ENCODE data around the gene LEFTY1. TPM values are rescaled to one million over a fixed set of nuclear protein-coding genes. Genes with fewer than 3 reads are reported as not detected.

Gene LEFTY1, protein sequence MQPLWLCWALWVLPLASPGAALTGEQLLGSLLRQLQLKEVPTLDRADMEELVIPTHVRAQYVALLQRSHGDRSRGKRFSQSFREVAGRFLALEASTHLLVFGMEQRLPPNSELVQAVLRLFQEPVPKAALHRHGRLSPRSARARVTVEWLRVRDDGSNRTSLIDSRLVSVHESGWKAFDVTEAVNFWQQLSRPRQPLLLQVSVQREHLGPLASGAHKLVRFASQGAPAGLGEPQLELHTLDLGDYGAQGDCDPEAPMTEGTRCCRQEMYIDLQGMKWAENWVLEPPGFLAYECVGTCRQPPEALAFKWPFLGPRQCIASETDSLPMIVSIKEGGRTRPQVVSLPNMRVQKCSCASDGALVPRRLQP
- 0.26 TPM in 1 of 2 replicates, not detected in the other for total RNA-seq
- polyA plus RNA-seq = not detected in 2 replicates
- not detected in 2 replicates for polyA plus RNA-seq (2012)
- polyA minus RNA-seq (ENCODE audit: low replicate concordance) = not detected in 2 replicates

DNA sequence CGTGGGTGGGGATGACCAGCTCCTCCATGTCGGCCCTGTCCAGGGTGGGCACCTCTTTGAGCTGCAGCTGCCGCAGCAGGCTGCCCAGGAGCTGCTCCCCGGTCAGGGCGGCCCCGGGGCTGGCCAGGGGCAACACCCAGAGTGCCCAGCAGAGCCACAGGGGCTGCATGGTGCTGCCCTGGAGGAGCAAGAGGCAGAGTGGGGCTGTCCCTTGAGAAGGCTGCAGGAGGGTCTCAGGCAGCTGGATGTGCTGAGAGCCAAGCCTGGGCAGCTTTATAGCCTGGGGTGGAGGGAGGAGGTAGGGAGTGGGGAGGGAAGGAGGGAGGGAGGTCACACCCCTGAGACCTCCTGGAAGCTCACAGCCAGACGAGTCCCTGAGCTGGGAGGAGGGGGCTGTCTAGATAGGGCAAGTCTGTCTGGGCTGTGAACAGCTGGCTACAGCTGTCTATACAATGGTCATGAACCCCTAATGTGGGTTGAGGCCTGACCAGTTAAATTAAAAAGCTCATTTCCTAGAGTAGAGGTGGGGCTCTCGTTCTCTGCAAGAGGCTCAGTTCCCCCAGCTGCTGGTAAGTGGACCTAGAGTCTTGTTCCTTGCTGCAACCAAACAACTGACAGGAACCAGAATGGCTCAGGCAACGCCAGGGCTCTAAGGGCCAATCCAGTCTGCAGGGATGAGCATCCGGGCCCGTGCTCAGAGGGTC is at the start of gene LEFTY1:
Gene LEFTY1 (minus strand): TSS at position 249 of the 704 bp plus-strand sequence. CDS start 80 bp downstream, at position 169.
- Histone ChIP-seq H3K79me2 (ENCODE audit: control insufficient read depth, insufficient read depth, low read length) (no peaks in the 10 kb centered on the region), H3K4me3 (replicated peaks in 1 of 4; ENCODE audit: control extremely low read depth in 1 of 4, insufficient read depth in 1 of 4, low read depth in 3 of 4, low read length in 4 of 4) (no peak within 1 kb of the TSS), H3K4me2 (ENCODE audit: extremely low read depth, insufficient read depth, low read length) (no peak within 1 kb of the TSS), H4K20me1 (ENCODE audit: control insufficient read depth, extremely low read depth, insufficient read depth, low read length) (no peaks in the 10 kb centered on the region), H3K9ac (ENCODE audit: insufficient read depth, low read length) (no peak within 1 kb of the TSS), H3K4me1 (ENCODE audit: control insufficient read depth, extremely low read depth, insufficient read depth, low read length) (peaks cover 3% of the 10 kb centered on the region), H3K9me3 (ENCODE audit: control insufficient read depth, insufficient read depth, low read depth, low read length) (no peaks in the 10 kb centered on the region), H3K36me3 (ENCODE audit: control insufficient read depth, insufficient read depth, low read length) (no peaks in the 10 kb centered on the region), H3K27ac (ENCODE audit: insufficient read depth, low read length) (no peak within 1 kb of the TSS), H3K27me3 (ENCODE audit: control insufficient read depth, insufficient read depth, low read length) (no peaks in the 10 kb centered on the region), H2AFZ (ENCODE audit: low read length) (no peak within 1 kb of the TSS)
- TF ChIP-seq, protein P1, sequence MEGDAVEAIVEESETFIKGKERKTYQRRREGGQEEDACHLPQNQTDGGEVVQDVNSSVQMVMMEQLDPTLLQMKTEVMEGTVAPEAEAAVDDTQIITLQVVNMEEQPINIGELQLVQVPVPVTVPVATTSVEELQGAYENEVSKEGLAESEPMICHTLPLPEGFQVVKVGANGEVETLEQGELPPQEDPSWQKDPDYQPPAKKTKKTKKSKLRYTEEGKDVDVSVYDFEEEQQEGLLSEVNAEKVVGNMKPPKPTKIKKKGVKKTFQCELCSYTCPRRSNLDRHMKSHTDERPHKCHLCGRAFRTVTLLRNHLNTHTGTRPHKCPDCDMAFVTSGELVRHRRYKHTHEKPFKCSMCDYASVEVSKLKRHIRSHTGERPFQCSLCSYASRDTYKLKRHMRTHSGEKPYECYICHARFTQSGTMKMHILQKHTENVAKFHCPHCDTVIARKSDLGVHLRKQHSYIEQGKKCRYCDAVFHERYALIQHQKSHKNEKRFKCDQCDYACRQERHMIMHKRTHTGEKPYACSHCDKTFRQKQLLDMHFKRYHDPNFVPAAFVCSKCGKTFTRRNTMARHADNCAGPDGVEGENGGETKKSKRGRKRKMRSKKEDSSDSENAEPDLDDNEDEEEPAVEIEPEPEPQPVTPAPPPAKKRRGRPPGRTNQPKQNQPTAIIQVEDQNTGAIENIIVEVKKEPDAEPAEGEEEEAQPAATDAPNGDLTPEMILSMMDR (conservative IDR thresholded peaks at IDR 0.05 in 1 of 2, IDR thresholded peaks at IDR 0.05 in 1 of 2; ENCODE audit: low read depth in 1 of 2, low read length in 2 of 2) = no peak
- TF ChIP-seq EZH2 (IDR thresholded peaks at IDR 0.05; ENCODE audit: low read length, missing control alignments) = no peak
- peak in 1 of 2 donors; percentile 52 for DNase-seq (ENCODE audit: low read depth in 2 of 2)

DNA sequence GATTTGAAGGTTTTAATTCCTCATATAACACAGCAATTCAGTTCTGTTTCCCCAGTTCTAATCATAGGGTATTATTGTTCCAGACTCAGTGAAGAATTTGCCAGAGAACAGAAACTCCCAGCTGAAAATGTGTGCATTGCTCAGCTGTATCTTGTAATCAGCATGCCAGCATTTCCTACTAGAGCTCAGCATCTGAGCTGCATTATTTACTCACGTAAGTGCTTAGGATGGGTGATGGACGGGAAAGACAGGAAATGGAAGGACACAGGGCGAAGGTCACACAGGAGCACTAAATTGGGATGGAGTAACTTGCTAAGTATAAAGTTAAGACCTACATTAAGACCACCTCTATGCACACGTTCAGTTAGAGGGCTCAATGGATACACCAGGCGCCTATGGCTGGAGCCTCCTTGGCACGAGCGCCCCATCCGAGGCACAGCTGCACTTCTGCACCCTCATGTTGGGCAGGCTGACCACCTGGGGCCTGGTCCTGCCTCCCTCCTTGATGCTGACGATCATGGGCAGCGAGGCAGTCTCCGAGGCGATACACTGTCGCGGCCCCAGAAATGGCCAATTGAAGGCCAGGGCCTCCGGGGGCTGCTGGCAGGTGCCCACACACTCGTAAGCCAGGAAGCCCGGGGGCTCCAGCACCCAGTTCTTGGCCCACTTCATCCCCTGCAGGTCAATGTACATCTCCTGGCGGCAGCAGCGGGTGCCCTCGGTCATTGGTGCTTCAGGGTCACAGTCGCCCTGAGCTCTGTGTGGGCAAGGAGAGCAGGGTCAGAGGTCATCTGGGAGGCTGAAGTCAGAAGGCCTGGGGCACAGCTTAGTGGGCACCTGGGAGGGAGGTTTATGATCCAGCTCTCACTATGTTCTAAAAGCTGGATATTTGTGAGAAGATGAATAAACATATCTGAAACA is 48.4 kb upstream of the LEFTY1 start:
- no peaks in the 10 kb centered on the region for H4K20me1 ChIP-seq (ENCODE audit: control insufficient read depth, extremely low read depth, insufficient read depth, low read length)
- no peaks in the 10 kb centered on the region for H3K9me3 ChIP-seq (ENCODE audit: control insufficient read depth, insufficient read depth, low read depth, low read length)
- no peaks in the 10 kb centered on the region for H3K79me2 ChIP-seq (ENCODE audit: control insufficient read depth, insufficient read depth, low read length)
- no peak for DNase-seq (ENCODE audit: low read depth in 2 of 2)
- no peaks in the 10 kb centered on the region for H3K27me3 ChIP-seq (ENCODE audit: control insufficient read depth, insufficient read depth, low read length)
- no peak overlapping the region for H3K4me3 ChIP-seq (replicated peaks in 1 of 4; ENCODE audit: control extremely low read depth in 1 of 4, insufficient read depth in 1 of 4, low read depth in 3 of 4, low read length in 4 of 4)
- H3K4me2 ChIP-seq (ENCODE audit: extremely low read depth, insufficient read depth, low read length) = no peak overlapping the region
- H2AFZ ChIP-seq (ENCODE audit: low read length) = no peak overlapping the region
- no peaks in the 10 kb centered on the region for H3K4me1 ChIP-seq (ENCODE audit: control insufficient read depth, extremely low read depth, insufficient read depth, low read length)
- TF ChIP-seq, protein P1 (conservative IDR thresholded peaks at IDR 0.05 in 1 of 2, IDR thresholded peaks at IDR 0.05 in 1 of 2; ENCODE audit: low read depth in 1 of 2, low read length in 2 of 2) = no peak
- TF ChIP-seq EZH2 (IDR thresholded peaks at IDR 0.05; ENCODE audit: low read length, missing control alignments) = no peak
- no peak overlapping the region for H3K9ac ChIP-seq (ENCODE audit: insufficient read depth, low read length)
- H3K36me3 ChIP-seq (ENCODE audit: control insufficient read depth, insufficient read depth, low read length) = no peaks in the 10 kb centered on the region
- no peak overlapping the region for H3K27ac ChIP-seq (ENCODE audit: insufficient read depth, low read length)
